Measurements from ENCODE around the gene COG5.

DNA sequence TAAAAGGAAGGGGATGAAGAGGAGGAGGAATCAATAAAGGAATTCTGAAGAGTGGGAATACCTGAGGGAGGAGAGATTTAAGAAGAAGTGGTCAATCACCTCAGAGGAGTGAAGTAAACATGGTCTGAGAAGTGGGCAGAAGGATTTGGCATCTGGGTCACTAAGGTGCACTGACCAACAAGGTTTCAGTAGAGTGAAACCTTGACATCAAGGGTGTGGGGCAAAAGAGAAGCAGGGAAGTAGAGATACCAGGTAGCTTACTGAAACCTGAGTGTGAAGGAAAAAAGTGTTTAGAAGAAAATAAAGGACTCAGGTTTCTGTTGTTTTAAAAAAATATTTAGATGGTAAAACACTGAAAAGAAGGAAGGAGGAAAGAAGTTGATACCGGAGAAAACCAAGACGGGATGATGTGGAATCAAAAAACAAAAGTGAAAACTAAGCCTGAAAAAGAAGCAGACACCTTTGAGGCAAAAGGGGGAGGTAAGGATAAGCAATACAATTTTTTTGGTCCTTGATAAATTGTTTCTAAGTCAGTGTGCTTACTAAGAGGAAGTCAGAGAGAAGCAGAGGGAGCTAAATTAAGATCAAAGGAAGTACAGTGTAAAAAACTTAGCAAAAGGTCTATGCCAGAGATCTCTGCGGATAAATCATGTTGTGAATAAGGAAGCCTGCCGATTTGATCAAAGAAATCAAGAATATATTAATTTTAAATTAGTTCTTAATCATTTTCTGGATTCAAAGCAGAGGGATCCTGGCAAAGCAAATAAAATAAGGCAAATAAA lies 231.0 kb downstream of the COG5 start:
- TF ChIP-seq EZH2 (IDR thresholded peaks at IDR 0.05; ENCODE audit: borderline replicate concordance, control insufficient read depth, low read depth, low read length) (no peak), POLR2A (IDR thresholded peaks at IDR 0.05; ENCODE audit: low read depth, low read length) (no peak), RAD21 (IDR thresholded peaks at IDR 0.05; ENCODE audit: insufficient read depth, low read depth, low read length) (no peak), TCF12 (IDR thresholded peaks at IDR 0.05; ENCODE audit: low read depth, low read length) (no peak), NRF1 (conservative IDR thresholded peaks at IDR 0.05; ENCODE audit: low read depth, low read length) (no peak), HCFC1 (IDR thresholded peaks at IDR 0.05; ENCODE audit: low read length) (no peak), KDM1A (IDR thresholded peaks at IDR 0.05; ENCODE audit: borderline replicate concordance) (no peak), CHD2 (IDR thresholded peaks at IDR 0.05; ENCODE audit: borderline replicate concordance, low read depth, low read length) (no peak), CHD4 (IDR thresholded peaks at IDR 0.05) (no peak), KLF5 (IDR thresholded peaks at IDR 0.05; ENCODE audit: partially characterized antibody) (no peak)
- TF ChIP-seq, protein P1, sequence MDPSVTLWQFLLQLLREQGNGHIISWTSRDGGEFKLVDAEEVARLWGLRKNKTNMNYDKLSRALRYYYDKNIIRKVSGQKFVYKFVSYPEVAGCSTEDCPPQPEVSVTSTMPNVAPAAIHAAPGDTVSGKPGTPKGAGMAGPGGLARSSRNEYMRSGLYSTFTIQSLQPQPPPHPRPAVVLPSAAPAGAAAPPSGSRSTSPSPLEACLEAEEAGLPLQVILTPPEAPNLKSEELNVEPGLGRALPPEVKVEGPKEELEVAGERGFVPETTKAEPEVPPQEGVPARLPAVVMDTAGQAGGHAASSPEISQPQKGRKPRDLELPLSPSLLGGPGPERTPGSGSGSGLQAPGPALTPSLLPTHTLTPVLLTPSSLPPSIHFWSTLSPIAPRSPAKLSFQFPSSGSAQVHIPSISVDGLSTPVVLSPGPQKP (IDR thresholded peaks at IDR 0.05; ENCODE audit: low read depth, low read length), result no peak
- TF ChIP-seq, protein P2, sequence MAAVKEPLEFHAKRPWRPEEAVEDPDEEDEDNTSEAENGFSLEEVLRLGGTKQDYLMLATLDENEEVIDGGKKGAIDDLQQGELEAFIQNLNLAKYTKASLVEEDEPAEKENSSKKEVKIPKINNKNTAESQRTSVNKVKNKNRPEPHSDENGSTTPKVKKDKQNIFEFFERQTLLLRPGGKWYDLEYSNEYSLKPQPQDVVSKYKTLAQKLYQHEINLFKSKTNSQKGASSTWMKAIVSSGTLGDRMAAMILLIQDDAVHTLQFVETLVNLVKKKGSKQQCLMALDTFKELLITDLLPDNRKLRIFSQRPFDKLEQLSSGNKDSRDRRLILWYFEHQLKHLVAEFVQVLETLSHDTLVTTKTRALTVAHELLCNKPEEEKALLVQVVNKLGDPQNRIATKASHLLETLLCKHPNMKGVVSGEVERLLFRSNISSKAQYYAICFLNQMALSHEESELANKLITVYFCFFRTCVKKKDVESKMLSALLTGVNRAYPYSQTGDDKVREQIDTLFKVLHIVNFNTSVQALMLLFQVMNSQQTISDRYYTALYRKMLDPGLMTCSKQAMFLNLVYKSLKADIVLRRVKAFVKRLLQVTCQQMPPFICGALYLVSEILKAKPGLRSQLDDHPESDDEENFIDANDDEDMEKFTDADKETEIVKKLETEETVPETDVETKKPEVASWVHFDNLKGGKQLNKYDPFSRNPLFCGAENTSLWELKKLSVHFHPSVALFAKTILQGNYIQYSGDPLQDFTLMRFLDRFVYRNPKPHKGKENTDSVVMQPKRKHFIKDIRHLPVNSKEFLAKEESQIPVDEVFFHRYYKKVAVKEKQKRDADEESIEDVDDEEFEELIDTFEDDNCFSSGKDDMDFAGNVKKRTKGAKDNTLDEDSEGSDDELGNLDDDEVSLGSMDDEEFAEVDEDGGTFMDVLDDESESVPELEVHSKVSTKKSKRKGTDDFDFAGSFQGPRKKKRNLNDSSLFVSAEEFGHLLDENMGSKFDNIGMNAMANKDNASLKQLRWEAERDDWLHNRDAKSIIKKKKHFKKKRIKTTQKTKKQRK (IDR thresholded peaks at IDR 0.05; ENCODE audit: low read depth, low read length), result no peak
